Measurements from ENCODE around the gene MAPK8. TPM values are rescaled to one million over a fixed set of nuclear protein-coding genes. Genes with fewer than 3 reads are reported as not detected.

MAPK8 gene
- total RNA-seq, 4 donors from 2014 or later: 27.4 to 43.5 (median 36.5) TPM

- Histone ChIP-seq H3K27ac (no peak overlapping the region), H3K4me3 (no peak overlapping the region), H3K9me3 (no peaks in the 10 kb centered on the region), H3K27me3 (no peaks in the 10 kb centered on the region), H3K36me3 (no peaks in the 10 kb centered on the region), H3K4me1 (peaks cover 5 to 27% (median 5%) of the 10 kb centered on the region in 3 donors)
- 60 to 75% methylated on average over 2 to 3 of the region's 3 CpGs for WGBS, 2 donors
- TF ChIP-seq CTCF (IDR thresholded peaks at IDR 0.05): no peak
- TF ChIP-seq POLR2A (IDR thresholded peaks at IDR 0.05): no peak
- intact Hi-C loops (cut with DNase I): no loop called here
- DNase-seq: no peak
These were observed 15.3 kb upstream of the MAPK8 start for GRCh38 chr10:48291190-48291589.

- TF ChIP-seq CTCF (IDR thresholded peaks at IDR 0.05): no peak
- no peak for TF ChIP-seq POLR2A (IDR thresholded peaks at IDR 0.05)
These were observed 13.9 kb upstream of the MAPK8 start for GRCh38 chr10:48292616-48293015.

GRCh38 chr10:48294431-48294830, 12.0 kb upstream of the MAPK8 start:
- no peak for TF ChIP-seq POLR2A (IDR thresholded peaks at IDR 0.05)
- intact Hi-C loops (cut with DNase I): no loop called here
- DNase-seq: no peak
- H3K27ac ChIP-seq: no peak overlapping the region
- H3K4me1 ChIP-seq: peaks cover 0 to 6% (median 0%) of the 10 kb centered on the region in 3 donors
- 62 to 68% methylated on average over 2 of the region's 2 CpGs for WGBS, 2 donors
- H3K36me3 ChIP-seq: no peaks in the 10 kb centered on the region
- no peak overlapping the region for H3K4me3 ChIP-seq
- no peaks in the 10 kb centered on the region for H3K9me3 ChIP-seq
- no peaks in the 10 kb centered on the region for H3K27me3 ChIP-seq

More at GRCh38 chr10:48292616-48293015, 13.9 kb upstream of the MAPK8 start:
- Histone ChIP-seq H3K4me3 (no peak overlapping the region), H3K27ac (no peak overlapping the region), H3K36me3 (no peaks in the 10 kb centered on the region), H3K4me1 (peaks cover 5 to 23% (median 5%) of the 10 kb centered on the region in 3 donors), H3K9me3 (no peaks in the 10 kb centered on the region), H3K27me3 (no peaks in the 10 kb centered on the region)
- intact Hi-C loops (cut with DNase I): no loop called here
- DNase-seq: no peak
- 90 to 95% methylated on average over 3 of the region's 3 CpGs for WGBS, 2 donors

- no peak for TF ChIP-seq POLR2A (IDR thresholded peaks at IDR 0.05)
- TF ChIP-seq CTCF (IDR thresholded peaks at IDR 0.05): no peak
- WGBS, 2 donors: 73 to 76% methylated on average over 3 to 4 of the region's 4 CpGs
These were observed 9.8 kb upstream of the MAPK8 start for GRCh38 chr10:48296576-48297098.

GRCh38 chr10:48299066-48299465, 7.4 kb upstream of the MAPK8 start:
- Histone ChIP-seq H3K27ac (no peak overlapping the region), H3K27me3 (no peaks in the 10 kb centered on the region), H3K4me1 (no peaks in the 10 kb centered on the region), H3K9me3 (no peaks in the 10 kb centered on the region), H3K36me3 (no peaks in the 10 kb centered on the region), H3K4me3 (no peak overlapping the region)
- TF ChIP-seq CTCF (IDR thresholded peaks at IDR 0.05) (no peak), POLR2A (IDR thresholded peaks at IDR 0.05) (no peak)
- no peak for DNase-seq
- 83 to 96% methylated on average over 7 of the region's 7 CpGs for WGBS, 2 donors
- intact Hi-C loops (cut with DNase I): no loop called here

More at GRCh38 chr10:48296576-48297098, 9.8 kb upstream of the MAPK8 start:
- Histone ChIP-seq H3K9me3 (no peaks in the 10 kb centered on the region), H3K4me3 (no peak overlapping the region), H3K4me1 (no peaks in the 10 kb centered on the region), H3K27ac (no peak overlapping the region), H3K36me3 (no peaks in the 10 kb centered on the region), H3K27me3 (no peaks in the 10 kb centered on the region)
- intact Hi-C loops (cut with DNase I): no loop called here
- no peak for DNase-seq

- H3K36me3 ChIP-seq: no peaks in the 10 kb centered on the region
- DNase-seq: no peak
- H3K27me3 ChIP-seq: no peaks in the 10 kb centered on the region
- intact Hi-C loops (cut with DNase I): no loop called here
- TF ChIP-seq CTCF (IDR thresholded peaks at IDR 0.05) (no peak), POLR2A (IDR thresholded peaks at IDR 0.05) (no peak)
- no peak overlapping the region for H3K4me3 ChIP-seq
- H3K27ac ChIP-seq: no peak overlapping the region
- WGBS, 2 donors: 0% methylated on average over 1 of the region's 1 CpG
- no peaks in the 10 kb centered on the region for H3K9me3 ChIP-seq
- no peaks in the 10 kb centered on the region for H3K4me1 ChIP-seq
These were observed 6.8 kb upstream of the MAPK8 start for GRCh38 chr10:48299692-48300091.
